OCI-LY3 (cell line): Measurements from ENCODE around the gene BARX2.

Experiments used
- H2AFZ ChIP-seq: fragments of 200-600, 300-600 bp; shearing (Covaris generic); 2 replicates; pipeline ENCODE4 v1.6.0; 2014; ENCODE audit warnings: antibody characterized with exemption, low read depth, low read length
- H3K27ac ChIP-seq: fragments of 200-600, 300-600 bp; sonication (generic); 2 replicates; pipeline ENCODE4 v1.5.1; 2014; ENCODE audit warnings: mild to moderate bottlenecking, low read length, moderate library complexity, mixed read lengths
- H3K27me3 ChIP-seq: fragments of 200-600, 300-600 bp; sonication (generic); 2 replicates; pipeline ENCODE4 v1.6.1; 2014; ENCODE audit warnings: low read depth, low read length, mixed read lengths
- H3K36me3 ChIP-seq: fragments of 200-600, 300-600 bp; sonication (generic); replicated peaks from 2 replicates; pipeline ENCODE3; 2014; ENCODE audit warnings: low read depth, low read length, mixed read lengths
- H3K4me1 ChIP-seq: fragments of 300-600, 200-600 bp; sonication (generic); 2 replicates; pipeline ENCODE4 v1.6.1; 2014; ENCODE audit warnings: low read length, mixed read lengths
- H3K4me2 ChIP-seq: fragments of 200-600, 300-600 bp; sonication (generic); 2 replicates; pipeline ENCODE4 v1.6.1; 2014; ENCODE audit warnings: low read length, mixed read lengths
- H3K4me3 ChIP-seq: fragments of 300-600, 200-600 bp; sonication (generic); 2 replicates; pipeline ENCODE4 v1.5.1; 2014; ENCODE audit warnings: antibody characterized with exemption, mild to moderate bottlenecking, low read length, moderate library complexity
- H3K79me2 ChIP-seq: fragments of 300-600, 200-600 bp; shearing (Covaris generic); 2 replicates; pipeline ENCODE4 v1.6.1; 2014; ENCODE audit warnings: mild to moderate bottlenecking, low read length, mixed read lengths
- H3K9ac ChIP-seq: fragments of 300-600, 200-600 bp; shearing (Covaris generic); 2 replicates; pipeline ENCODE4 v1.6.0; 2014; ENCODE audit warnings: mild to moderate bottlenecking, low read length, moderate library complexity
- H3K9me3 ChIP-seq: fragments of 200-600, 300-600 bp; shearing (Covaris generic); 2 replicates; pipeline ENCODE4 v1.6.1; 2014; ENCODE audit warnings: low read length, mixed read lengths; ENCODE audit not compliant: insufficient read depth
- H4K20me1 ChIP-seq: fragments of 200-600, 300-600 bp; sonication (generic); 2 replicates; pipeline ENCODE4 v1.6.1; 2016; ENCODE audit warnings: low read length, mixed read lengths; ENCODE audit not compliant: insufficient read depth
- CTCF ChIP-seq: fragments of 200-600, 300-600 bp; sonication (generic); IDR thresholded peaks from 2 replicates; pipeline ENCODE4 v1.5.1; 2014; ENCODE audit warnings: antibody characterized with exemption, low read length, low read depth
- EZH2phosphoT487 ChIP-seq: fragments of 200-600 bp; shearing (Covaris generic); IDR thresholded peaks from 2 replicates; pipeline ENCODE4 v1.6.1; 2018; ENCODE audit warnings: antibody characterized with exemption, mixed run types, low read depth

BARX2 gene

DNA sequence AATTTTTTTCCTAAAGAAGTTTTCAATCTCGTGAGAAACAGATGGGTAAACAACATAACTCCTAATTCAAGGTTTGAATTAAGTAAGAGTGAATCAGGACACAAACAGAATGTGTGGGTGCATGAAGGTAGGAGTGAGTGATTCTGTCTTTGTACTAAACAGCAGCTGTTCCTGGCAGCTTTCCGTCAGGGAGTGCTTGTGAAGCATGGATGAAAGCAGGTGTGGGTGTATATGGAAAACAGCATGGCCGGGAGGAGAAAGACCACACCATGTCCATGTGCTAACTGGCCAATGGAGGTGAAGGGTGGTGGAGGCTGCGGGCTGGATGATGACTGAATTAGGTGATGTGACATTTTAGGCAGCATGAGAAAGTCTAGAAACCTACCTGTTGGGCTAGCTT is 49.6 kb downstream of the BARX2 start:
- H3K27ac ChIP-seq = no peak overlapping the region
- TF ChIP-seq CTCF (no peak), EZH2phosphoT487 (no peak)
- H3K4me1 ChIP-seq = no peaks in the 10 kb centered on the region
- no peak overlapping the region for H3K9ac ChIP-seq
- no peak overlapping the region for H3K4me3 ChIP-seq
- 0 out of 2 replicates have a peak, but pooled peaks cover 8% of the 10 kb centered on the region for H3K27me3 ChIP-seq
- no peak overlapping the region for H3K4me2 ChIP-seq
- no peak overlapping the region for H2AFZ ChIP-seq
- no peaks in the 10 kb centered on the region for H3K79me2 ChIP-seq
- no peaks in the 10 kb centered on the region for H3K36me3 ChIP-seq
- no peaks in the 10 kb centered on the region for H4K20me1 ChIP-seq
- H3K9me3 ChIP-seq = no peaks in the 10 kb centered on the region

- no peaks in the 10 kb centered on the region for H3K4me1 ChIP-seq
- no peak overlapping the region for H3K27ac ChIP-seq
- H3K4me3 ChIP-seq = no peak overlapping the region
- H2AFZ ChIP-seq = no peak overlapping the region
- no peaks in the 10 kb centered on the region for H4K20me1 ChIP-seq
- no peaks in the 10 kb centered on the region for H3K79me2 ChIP-seq
- H3K36me3 ChIP-seq = no peaks in the 10 kb centered on the region
- H3K9me3 ChIP-seq = no peaks in the 10 kb centered on the region
- 0 out of 2 replicates have a peak, but pooled peaks cover 8% of the 10 kb centered on the region for H3K27me3 ChIP-seq
- no peak overlapping the region for H3K9ac ChIP-seq
- no peak for TF ChIP-seq CTCF
- TF ChIP-seq EZH2phosphoT487 = no peak
- H3K4me2 ChIP-seq = no peak overlapping the region
These were observed 50.4 kb downstream of the BARX2 start for GRCh38 chr11:129426038-129426437.

DNA sequence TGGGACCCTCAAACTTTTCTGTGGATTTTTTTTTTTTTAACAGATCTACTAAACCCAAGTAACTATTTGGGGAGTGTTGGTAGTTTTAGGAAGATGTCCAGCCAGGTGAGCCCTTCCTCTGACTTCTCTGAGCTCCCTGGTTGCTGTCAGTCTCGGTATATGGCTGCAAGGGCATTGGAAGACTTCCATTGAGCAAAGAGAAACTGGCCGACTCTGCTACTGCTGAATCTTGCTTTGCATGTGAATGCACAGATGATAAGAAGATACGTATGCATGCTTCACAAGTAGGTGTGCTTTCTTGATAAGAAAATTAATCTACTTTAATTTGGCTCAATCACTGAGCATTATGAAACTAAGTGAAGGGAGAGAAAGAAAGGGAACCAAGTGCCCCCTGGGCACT is 51.1 kb downstream of the BARX2 start:
- H4K20me1 ChIP-seq = no peaks in the 10 kb centered on the region
- no peak overlapping the region for H3K4me2 ChIP-seq
- H3K4me3 ChIP-seq = no peak overlapping the region
- no peaks in the 10 kb centered on the region for H3K9me3 ChIP-seq
- no peaks in the 10 kb centered on the region for H3K36me3 ChIP-seq
- H3K4me1 ChIP-seq = no peaks in the 10 kb centered on the region
- H3K27me3 ChIP-seq = 0 out of 2 replicates have a peak, but pooled peaks cover 8% of the 10 kb centered on the region
- TF ChIP-seq CTCF = no peak
- no peak for TF ChIP-seq EZH2phosphoT487
- no peak overlapping the region for H3K9ac ChIP-seq
- H3K27ac ChIP-seq = no peak overlapping the region
- H2AFZ ChIP-seq = no peak overlapping the region
- no peaks in the 10 kb centered on the region for H3K79me2 ChIP-seq

GRCh38 chr11:129427376-129427775 is 51.7 kb downstream of the BARX2 start:
- no peak overlapping the region for H3K27ac ChIP-seq
- H2AFZ ChIP-seq = no peak overlapping the region
- no peaks in the 10 kb centered on the region for H3K36me3 ChIP-seq
- no peaks in the 10 kb centered on the region for H3K4me1 ChIP-seq
- no peaks in the 10 kb centered on the region for H3K9me3 ChIP-seq
- no peaks in the 10 kb centered on the region for H4K20me1 ChIP-seq
- H3K4me2 ChIP-seq = no peak overlapping the region
- 0 out of 2 replicates have a peak, but pooled peaks cover 8% of the 10 kb centered on the region for H3K27me3 ChIP-seq
- H3K79me2 ChIP-seq = no peaks in the 10 kb centered on the region
- TF ChIP-seq EZH2phosphoT487 (no peak), CTCF (no peak)
- no peak overlapping the region for H3K9ac ChIP-seq
- no peak overlapping the region for H3K4me3 ChIP-seq
